CD4-positive, alpha-beta T cell (primary cell): ENCODE measurements around the gene RBMS1. TPM values are rescaled to one million over a fixed set of nuclear protein-coding genes. Genes with fewer than 3 reads are reported as not detected.
A peak's percentile ranks its signal among the peaks of the same experiment; 100 is the strongest.

Experiments used
- ATAC-seq: fragments of 200-7000 bp; cut with Tn5 transposase; one replicate; pipeline ENCODE4 v1.10.0; 2022; ENCODE audit warnings: mild to moderate bottlenecking; ENCODE audit not compliant: poor library complexity
- CTCF ChIA-PET: fragments of 350-600 bp; sonication (Branson Sonifier 250); formaldehyde crosslinking; loops from one replicate; lab custom pipeline; 2021; ENCODE audit warnings: antibody characterized with exemption, inconsistent platforms; lab: Charles Lee
- POLR2A ChIA-PET: fragments of 350-600 bp; sonication (Branson Sonifier 250); formaldehyde crosslinking; loops from one replicate; lab custom pipeline; 2021; ENCODE audit warnings: antibody characterized with exemption, inconsistent platforms; lab: Charles Lee
- DNase-seq, 14 experiments: peaks; one replicate each; pipeline ENCODE4 v3.0.0-alpha.2; 2013 to 2020; ENCODE audit warnings: mixed read lengths in 2 of 14
- H3K27ac ChIP-seq, 2 donors: one replicate each; pipeline versions ENCODE4 v1.5.1 to v1.7.0; 2013; ENCODE audit warnings: low read length in 2 of 2, low read depth in 1 of 2, mild to moderate bottlenecking in 1 of 2
- H3K27me3 ChIP-seq, 2 experiments: 1 replicate in 1 of 2; 2 replicates in 1 of 2; pipeline versions ENCODE4 v1.6.1 to v1.7.0; 2013; ENCODE audit warnings: low read length in 2 of 2, control low read depth in 1 of 2, mild to moderate bottlenecking in 1 of 2, moderate library complexity in 1 of 2; ENCODE audit not compliant: insufficient read depth in 2 of 2, control insufficient read depth in 1 of 2
- H3K36me3 ChIP-seq: one replicate; pipeline ENCODE4 v1.6.1; 2013; ENCODE audit warnings: low read length, control low read depth; ENCODE audit not compliant: insufficient read depth
- H3K4me1 ChIP-seq: one replicate; pipeline ENCODE4 v1.6.1; 2013; ENCODE audit warnings: low read length, control low read depth; ENCODE audit not compliant: insufficient read depth
- H3K4me3 ChIP-seq: one replicate; pipeline ENCODE4 v1.5.1; 2013; ENCODE audit warnings: mild to moderate bottlenecking, low read length, moderate library complexity
- H3K9me3 ChIP-seq, 2 experiments: 1 replicate in 1 of 2; 2 replicates in 1 of 2; pipeline versions ENCODE4 v1.6.1 to v1.7.0; 2013; ENCODE audit warnings: low read length in 2 of 2, mild to moderate bottlenecking in 2 of 2, control low read depth in 1 of 2, moderate library complexity in 1 of 2; ENCODE audit not compliant: control insufficient read depth in 1 of 2, insufficient read depth in 1 of 2
- H3K27ac Mint-ChIP-seq: one replicate; pipeline ENCODE4 v1.8.0; 2020; ENCODE audit warnings: mixed read lengths
- H3K27me3 Mint-ChIP-seq: one replicate; pipeline ENCODE4 v1.8.0; 2021; ENCODE audit warnings: mixed read lengths
- H3K36me3 Mint-ChIP-seq: one replicate; pipeline ENCODE4 v1.8.0; 2021; ENCODE audit warnings: low read depth, mixed read lengths
- H3K4me1 Mint-ChIP-seq: one replicate; pipeline ENCODE4 v1.8.0; 2021; ENCODE audit warnings: low read depth, mixed read lengths
- H3K4me3 Mint-ChIP-seq: one replicate; pipeline ENCODE4 v1.8.0; 2020; ENCODE audit warnings: mild to moderate bottlenecking, mixed read lengths
- H3K9me3 Mint-ChIP-seq: one replicate; pipeline ENCODE4 v1.8.0; 2020; ENCODE audit warnings: mixed read lengths
- CTCF ChIP-seq: fragments of 200-600 bp; IDR thresholded peaks from one replicate; pipeline ENCODE4 v1.8.0; 2022; ENCODE audit warnings: antibody characterized with exemption, mild to moderate bottlenecking
- intact Hi-C, 2 experiments: fragments of 100-400 bp; cut with DNase I in 1 of 2; cut with micrococcal nuclease in 1 of 2; formaldehyde crosslinking; loops; one replicate each; pipeline versions ENCODE4 v1.15.1 to v1.9.0; 2023 to 2025; cut with DNase I, micrococcal nuclease
- total RNA-seq, 174 experiments: library from RNA in 2 of 174; stranded (reverse) in 2 of 174; gene quantifications; one replicate each; pipeline ENCODE4 v1.2.3 and lab custom pipeline; 2021 to 2026

Gene RBMS1
- total RNA-seq, 2 experiments from 2014 or later = 88.6 to 90.3 TPM

- intact Hi-C loops = loop anchor here (1.0 to 2.0 kb wide), 4 partner anchors 565 to 641 kb away; no protein-coding TSS in a partner anchor
- peaks cover 8% of the 10 kb centered on the region for H3K36me3 ChIP-seq
- DNase-seq = no peak
- POLR2A ChIA-PET = interaction anchor here (1.1 kb wide), 1 partner anchor 33 kb away, joined by 3 read pairs; no protein-coding TSS in a partner anchor
- no peak for TF ChIP-seq CTCF
- ATAC-seq = no peak
- no peak overlapping the region for H3K4me3 ChIP-seq
- Mint-ChIP-seq H3K4me1 (peaks cover 82% of the 10 kb centered on the region), H3K36me3 (peaks cover 53% of the 10 kb centered on the region), H3K4me3 (no peak overlapping the region), H3K9me3 (peaks cover 2% of the 10 kb centered on the region), H3K27ac (peak overlapping the region; percentile 46), H3K27me3 (no peaks in the 10 kb centered on the region)
- no peaks in the 10 kb centered on the region for H3K4me1 ChIP-seq
- no peak overlapping the region for H3K27ac ChIP-seq
- CTCF ChIA-PET = interaction anchor here (0.7 to 1.8 kb wide), 8 partner anchors 9 to 617 kb away, joined by 3 to 5 read pairs (median 3); no protein-coding TSS in a partner anchor
- H3K27me3 ChIP-seq = no peaks in the 10 kb centered on the region
- H3K9me3 ChIP-seq = no peaks in the 10 kb centered on the region
Observed at GRCh38 chr2:160353813-160354212, 139.8 kb downstream of the RBMS1 start.

- POLR2A ChIA-PET = interaction anchor here (1.1 kb wide), 1 partner anchor 34 kb away, joined by 3 read pairs; no protein-coding TSS in a partner anchor
- ATAC-seq (peak; percentile 90), DNase-seq (peak in 10 of 14 experiments; percentile 11 to 67 (median 18))
- Histone ChIP-seq H3K9me3 (no peaks in the 10 kb centered on the region), H3K27me3 (no peaks in the 10 kb centered on the region), H3K4me1 (no peaks in the 10 kb centered on the region), H3K36me3 (peaks cover 8% of the 10 kb centered on the region), H3K4me3 (no peak overlapping the region), H3K27ac (no peak overlapping the region)
- H3K36me3 Mint-ChIP-seq = peaks cover 56% of the 10 kb centered on the region
- H3K27ac Mint-ChIP-seq = peak overlapping the region; percentile 46
- H3K4me1 Mint-ChIP-seq = peaks cover 87% of the 10 kb centered on the region
- peaks cover 2% of the 10 kb centered on the region for H3K9me3 Mint-ChIP-seq
- CTCF ChIA-PET = interaction anchor here (0.7 to 1.8 kb wide), 8 partner anchors 9 to 617 kb away, joined by 3 to 5 read pairs (median 3); no protein-coding TSS in a partner anchor
- peak overlapping the region; percentile 22 for H3K4me3 Mint-ChIP-seq
- TF ChIP-seq CTCF = peak; percentile 60
- H3K27me3 Mint-ChIP-seq = no peaks in the 10 kb centered on the region
- intact Hi-C loops = loop anchor here (1.0 to 2.0 kb wide), 3 partner anchors 617 to 642 kb away; no protein-coding TSS in a partner anchor
Observed at GRCh38 chr2:160353166-160353565, 140.4 kb downstream of the RBMS1 start.

- H3K27ac Mint-ChIP-seq = no peak overlapping the region
- ATAC-seq (no peak), DNase-seq (no peak)
- peaks cover 52% of the 10 kb centered on the region for H3K36me3 Mint-ChIP-seq
- no peak overlapping the region for H3K4me3 Mint-ChIP-seq
- no peak for TF ChIP-seq CTCF
- H3K27ac ChIP-seq = no peak overlapping the region
- H3K9me3 ChIP-seq = no peaks in the 10 kb centered on the region
- H3K27me3 ChIP-seq = no peaks in the 10 kb centered on the region
- ChIA-PET POLR2A (no interaction called here), CTCF (interaction anchor here (1.4 to 1.8 kb wide), 3 partner anchors 10 to 24 kb away, joined by 3 to 5 read pairs (median 5); no protein-coding TSS in a partner anchor)
- peaks cover 2% of the 10 kb centered on the region for H3K9me3 Mint-ChIP-seq
- H3K27me3 Mint-ChIP-seq = no peaks in the 10 kb centered on the region
- intact Hi-C loops = loop anchor here in 1 of 2 experiments (2.0 kb wide), 1 partner anchor 642 kb away; no protein-coding TSS in a partner anchor
- no peak overlapping the region for H3K4me3 ChIP-seq
- peaks cover 87% of the 10 kb centered on the region for H3K4me1 Mint-ChIP-seq
- no peaks in the 10 kb centered on the region for H3K4me1 ChIP-seq
- H3K36me3 ChIP-seq = peaks cover 8% of the 10 kb centered on the region
Observed at GRCh38 chr2:160352500-160352899, 141.1 kb downstream of the RBMS1 start.
